Measurements from ENCODE around the gene DYSF.

DYSF gene

DNA sequence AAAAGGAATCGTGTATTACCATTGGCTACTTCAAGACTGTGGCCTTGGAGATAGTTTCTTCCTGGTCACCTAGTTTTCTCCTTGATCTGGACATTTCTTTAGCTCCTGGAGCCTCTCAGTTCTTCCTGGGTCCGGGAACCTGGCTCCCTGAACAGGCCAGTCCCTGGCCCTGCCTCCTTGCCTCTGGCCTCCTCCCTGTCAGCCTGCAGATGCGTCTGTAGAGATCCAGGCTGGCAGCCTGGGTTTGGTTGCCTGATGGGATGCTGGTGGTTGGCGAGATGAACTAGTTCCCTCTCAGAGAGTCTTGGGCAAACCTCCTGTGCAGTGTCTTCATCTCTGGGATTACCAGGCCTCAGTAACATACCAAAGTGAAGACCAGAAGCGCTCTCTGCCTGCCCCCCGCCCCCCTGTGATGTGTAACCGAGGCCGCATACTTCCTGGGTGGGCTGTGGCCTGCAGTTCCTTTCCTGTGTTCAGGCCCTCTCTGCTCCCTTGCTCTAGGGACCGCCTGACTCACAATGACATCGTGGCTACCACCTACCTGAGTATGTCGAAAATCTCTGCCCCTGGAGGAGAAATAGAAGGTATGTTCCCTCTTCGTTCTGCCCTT, 85.4 kb downstream of the DYSF start:
- no peak overlapping the region for H3K27ac Mint-ChIP-seq
- peaks cover 1% of the 10 kb centered on the region for H3K36me3 Mint-ChIP-seq (ENCODE audit: low read depth)
- H3K4me1 Mint-ChIP-seq = peaks cover 10% of the 10 kb centered on the region
- H3K9me3 Mint-ChIP-seq = peaks cover 10% of the 10 kb centered on the region
- no peak for DNase-seq
- TF ChIP-seq, protein P1, sequence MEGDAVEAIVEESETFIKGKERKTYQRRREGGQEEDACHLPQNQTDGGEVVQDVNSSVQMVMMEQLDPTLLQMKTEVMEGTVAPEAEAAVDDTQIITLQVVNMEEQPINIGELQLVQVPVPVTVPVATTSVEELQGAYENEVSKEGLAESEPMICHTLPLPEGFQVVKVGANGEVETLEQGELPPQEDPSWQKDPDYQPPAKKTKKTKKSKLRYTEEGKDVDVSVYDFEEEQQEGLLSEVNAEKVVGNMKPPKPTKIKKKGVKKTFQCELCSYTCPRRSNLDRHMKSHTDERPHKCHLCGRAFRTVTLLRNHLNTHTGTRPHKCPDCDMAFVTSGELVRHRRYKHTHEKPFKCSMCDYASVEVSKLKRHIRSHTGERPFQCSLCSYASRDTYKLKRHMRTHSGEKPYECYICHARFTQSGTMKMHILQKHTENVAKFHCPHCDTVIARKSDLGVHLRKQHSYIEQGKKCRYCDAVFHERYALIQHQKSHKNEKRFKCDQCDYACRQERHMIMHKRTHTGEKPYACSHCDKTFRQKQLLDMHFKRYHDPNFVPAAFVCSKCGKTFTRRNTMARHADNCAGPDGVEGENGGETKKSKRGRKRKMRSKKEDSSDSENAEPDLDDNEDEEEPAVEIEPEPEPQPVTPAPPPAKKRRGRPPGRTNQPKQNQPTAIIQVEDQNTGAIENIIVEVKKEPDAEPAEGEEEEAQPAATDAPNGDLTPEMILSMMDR (IDR thresholded peaks at IDR 0.05) = no peak
- no peak overlapping the region for H3K4me3 Mint-ChIP-seq
- peaks cover 13% of the 10 kb centered on the region for H3K27me3 Mint-ChIP-seq (ENCODE audit: low read depth, poor library complexity)

DNA sequence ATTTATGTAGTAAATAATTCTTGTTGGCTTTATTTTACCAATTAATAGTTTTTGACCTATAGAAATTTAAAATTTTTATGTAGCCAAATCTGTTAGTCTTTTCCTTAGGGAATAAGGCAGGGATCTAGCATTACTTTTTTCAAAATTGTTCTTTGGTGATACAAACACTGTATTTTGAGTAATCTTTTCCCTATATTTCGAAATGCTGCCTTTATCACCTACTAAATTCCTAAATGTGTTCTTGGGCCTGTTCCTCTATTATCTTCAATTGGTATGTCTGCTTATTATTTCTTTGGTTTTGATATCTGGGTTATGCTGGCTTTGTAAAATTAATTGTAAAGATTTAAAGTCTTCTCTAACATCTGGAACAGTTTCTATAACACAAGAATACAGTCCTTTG, 87.5 kb downstream of the DYSF start:
- Mint-ChIP-seq H3K4me1 (peaks cover 15% of the 10 kb centered on the region), H3K9me3 (peaks cover 15% of the 10 kb centered on the region), H3K27me3 (ENCODE audit: low read depth, poor library complexity) (peaks cover 33% of the 10 kb centered on the region), H3K4me3 (no peak overlapping the region), H3K36me3 (ENCODE audit: low read depth) (peaks cover 7% of the 10 kb centered on the region), H3K27ac (no peak overlapping the region)
- TF ChIP-seq, protein P1 (IDR thresholded peaks at IDR 0.05) = no peak
- DNase-seq = no peak

DNA sequence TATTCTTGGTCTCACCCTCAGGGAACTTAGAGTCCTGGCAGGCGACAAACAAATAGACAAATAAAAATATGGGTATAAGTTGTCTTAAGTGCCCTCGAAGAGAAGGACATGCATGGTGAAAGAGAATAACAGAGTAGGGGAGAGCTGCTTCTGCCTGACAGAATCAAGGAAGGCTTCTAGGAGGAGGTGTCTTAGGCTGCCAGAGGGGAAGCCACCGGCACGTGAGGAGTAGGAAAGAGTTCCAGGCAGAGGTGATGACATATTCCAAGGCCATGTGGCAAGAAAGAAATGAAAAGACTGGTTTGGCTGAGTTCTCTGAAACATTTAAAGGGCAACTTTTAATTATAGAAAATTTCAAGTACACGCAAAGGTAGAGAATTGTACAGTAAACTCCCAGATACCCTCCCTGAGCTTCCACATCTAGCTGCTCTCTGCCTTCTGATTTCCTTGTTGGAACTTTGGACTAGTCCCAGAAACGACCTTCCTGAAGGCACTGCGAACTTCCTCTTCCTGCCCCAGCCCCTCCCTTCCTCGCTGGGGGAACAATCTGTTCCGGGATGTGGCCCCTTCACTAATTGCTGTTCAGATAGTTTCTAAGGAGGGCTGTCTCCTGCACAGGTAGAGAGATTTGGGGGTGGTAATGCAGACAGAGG, 91.7 kb downstream of the DYSF start:
- H3K36me3 Mint-ChIP-seq (ENCODE audit: low read depth) = peaks cover 7% of the 10 kb centered on the region
- no peak for DNase-seq

DNA sequence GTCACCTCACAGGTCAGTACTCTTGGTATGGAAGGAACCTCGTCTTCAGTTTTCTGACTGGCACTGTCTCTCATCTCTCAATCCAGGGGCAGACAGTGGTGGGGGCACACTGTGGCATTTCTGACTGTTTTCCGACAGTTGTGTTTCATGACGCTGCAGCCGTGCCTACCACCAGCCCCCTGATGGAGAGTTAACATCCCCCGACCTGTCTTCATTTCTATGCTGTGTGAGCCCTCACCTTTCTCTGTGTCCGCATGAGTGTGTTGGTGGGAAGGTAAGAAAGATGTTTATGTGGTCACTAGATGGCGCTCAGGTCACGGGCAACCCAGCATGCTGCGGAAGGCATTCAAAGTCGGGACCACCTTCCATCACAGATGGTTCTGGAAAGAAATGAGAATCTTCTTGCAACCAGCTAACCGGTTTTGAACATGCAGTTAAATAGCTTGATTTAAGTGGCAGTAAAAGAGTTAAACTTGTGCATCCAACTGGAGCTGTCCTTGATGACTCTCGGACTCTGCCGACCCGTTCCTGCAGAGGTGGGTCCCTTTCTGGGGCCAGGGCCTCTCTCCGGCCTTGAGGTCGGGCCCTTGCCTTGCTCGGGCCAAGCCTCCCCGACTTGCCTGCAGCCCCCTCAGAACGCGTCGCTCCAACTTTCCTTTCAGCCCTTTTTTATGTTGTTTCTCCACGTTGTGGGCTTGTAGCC, 92.4 kb downstream of the DYSF start:
- Mint-ChIP-seq H3K9me3 (peaks cover 19% of the 10 kb centered on the region), H3K36me3 (ENCODE audit: low read depth) (peaks cover 7% of the 10 kb centered on the region), H3K27ac (no peak overlapping the region), H3K4me3 (no peak overlapping the region), H3K27me3 (ENCODE audit: low read depth, poor library complexity) (peaks cover 40% of the 10 kb centered on the region), H3K4me1 (peaks cover 15% of the 10 kb centered on the region)
- TF ChIP-seq, protein P1 (IDR thresholded peaks at IDR 0.05) = peak; percentile 83
- peak; percentile 71 for DNase-seq

More for the DNA sequence above, 91.7 kb downstream of the DYSF start:
- Mint-ChIP-seq H3K9me3 (peaks cover 19% of the 10 kb centered on the region), H3K27me3 (ENCODE audit: low read depth, poor library complexity) (peaks cover 40% of the 10 kb centered on the region), H3K4me1 (peaks cover 11% of the 10 kb centered on the region), H3K4me3 (no peak overlapping the region), H3K27ac (no peak overlapping the region)
- TF ChIP-seq, protein P1 (IDR thresholded peaks at IDR 0.05) = no peak

DNA sequence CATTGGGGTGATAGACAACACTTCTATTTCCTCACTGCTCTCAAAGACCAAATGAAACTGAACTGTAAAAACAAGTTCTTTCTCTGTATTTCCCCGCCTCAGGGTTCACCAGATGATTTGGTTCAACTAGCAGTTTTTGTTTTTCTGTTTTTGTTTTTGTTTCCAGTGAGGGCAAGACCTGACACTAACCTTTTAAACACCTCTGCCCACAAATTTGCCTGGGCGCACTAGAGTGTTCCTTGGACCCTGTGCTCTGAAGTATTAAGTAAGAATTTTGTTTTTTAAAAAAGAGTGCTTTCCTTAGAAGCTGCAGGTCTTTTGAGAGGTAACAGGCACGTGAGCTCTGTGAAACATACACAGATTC, 92.9 kb downstream of the DYSF start:
- H3K4me3 Mint-ChIP-seq = no peak overlapping the region
- H3K4me1 Mint-ChIP-seq = peaks cover 15% of the 10 kb centered on the region
- TF ChIP-seq, protein P1 (IDR thresholded peaks at IDR 0.05) = no peak
- peaks cover 40% of the 10 kb centered on the region for H3K27me3 Mint-ChIP-seq (ENCODE audit: low read depth, poor library complexity)
- no peak overlapping the region for H3K27ac Mint-ChIP-seq
- peaks cover 7% of the 10 kb centered on the region for H3K36me3 Mint-ChIP-seq (ENCODE audit: low read depth)
- H3K9me3 Mint-ChIP-seq = peaks cover 19% of the 10 kb centered on the region
- DNase-seq = no peak
